Middle frontal gyrus (tissue), 1 donor: Measurements from ENCODE around the gene SCN3B.

Source experiments
- DNase-seq: peaks from one replicate; pipeline ENCODE4 v3.0.0-alpha.2; 2015; ENCODE audit warnings: low spot score; ENCODE audit errors: extremely low spot score

Gene SCN3B

DNA sequence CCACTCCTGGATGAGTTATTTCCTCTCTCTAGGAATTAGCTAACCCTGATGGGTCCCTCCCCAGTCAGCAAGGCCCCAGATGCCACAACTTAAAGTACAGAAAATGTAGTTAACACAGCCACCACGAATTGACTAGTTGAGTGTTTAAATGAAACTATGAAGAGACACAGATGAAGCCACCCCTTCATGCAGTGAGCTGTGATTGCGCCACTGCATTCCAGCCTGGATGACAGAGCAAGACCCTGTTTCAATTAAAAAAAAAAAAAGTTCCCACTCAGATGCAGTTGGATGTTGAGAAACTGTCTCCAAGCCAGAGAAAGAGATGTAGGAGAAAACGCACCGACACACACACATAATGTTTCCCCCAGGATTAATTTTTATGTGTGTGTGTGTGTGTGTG, 53.3 kb downstream of the SCN3B start:
- no peak for DNase-seq

DNA sequence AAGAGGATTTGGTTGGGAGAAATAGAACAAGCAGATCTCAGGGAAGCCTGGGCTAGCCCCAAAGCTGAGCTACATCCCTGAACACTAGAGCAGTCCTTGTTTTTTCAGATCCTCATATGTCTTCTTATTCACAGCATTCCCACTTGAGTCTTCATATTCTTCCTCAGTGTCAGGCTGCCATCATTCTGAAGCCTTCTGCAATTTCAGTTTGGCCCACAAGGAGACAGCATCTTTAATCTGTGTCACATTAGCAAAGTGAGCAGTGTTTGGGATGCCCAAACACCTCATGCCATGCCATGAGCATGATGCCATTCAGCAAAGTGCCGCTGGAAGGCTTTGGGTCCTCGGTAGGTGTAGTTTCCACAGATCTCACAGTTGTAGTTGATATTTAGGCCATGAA, 56.6 kb downstream of the SCN3B start:
- no peak for DNase-seq

DNA sequence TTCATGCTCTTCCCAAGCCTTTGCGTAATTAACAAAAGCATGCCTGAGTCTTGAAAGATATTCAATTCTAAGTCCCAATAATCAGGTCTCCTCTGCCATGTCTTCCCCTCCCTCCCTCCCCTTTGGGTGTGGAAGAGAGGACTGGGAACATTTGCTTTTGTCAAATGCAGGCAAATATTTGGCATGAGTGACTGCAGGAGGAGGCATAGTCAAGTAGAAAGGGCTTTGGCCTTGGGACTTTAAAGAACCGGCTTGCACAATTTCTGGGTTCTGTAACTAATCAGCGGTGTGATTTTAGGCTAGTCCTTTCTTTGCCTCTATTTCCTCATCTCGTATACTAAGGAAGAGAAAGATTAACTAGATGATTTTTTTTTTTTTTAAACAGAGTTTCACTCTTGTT, 59.5 kb downstream of the SCN3B start:
- DNase-seq = no peak

DNA sequence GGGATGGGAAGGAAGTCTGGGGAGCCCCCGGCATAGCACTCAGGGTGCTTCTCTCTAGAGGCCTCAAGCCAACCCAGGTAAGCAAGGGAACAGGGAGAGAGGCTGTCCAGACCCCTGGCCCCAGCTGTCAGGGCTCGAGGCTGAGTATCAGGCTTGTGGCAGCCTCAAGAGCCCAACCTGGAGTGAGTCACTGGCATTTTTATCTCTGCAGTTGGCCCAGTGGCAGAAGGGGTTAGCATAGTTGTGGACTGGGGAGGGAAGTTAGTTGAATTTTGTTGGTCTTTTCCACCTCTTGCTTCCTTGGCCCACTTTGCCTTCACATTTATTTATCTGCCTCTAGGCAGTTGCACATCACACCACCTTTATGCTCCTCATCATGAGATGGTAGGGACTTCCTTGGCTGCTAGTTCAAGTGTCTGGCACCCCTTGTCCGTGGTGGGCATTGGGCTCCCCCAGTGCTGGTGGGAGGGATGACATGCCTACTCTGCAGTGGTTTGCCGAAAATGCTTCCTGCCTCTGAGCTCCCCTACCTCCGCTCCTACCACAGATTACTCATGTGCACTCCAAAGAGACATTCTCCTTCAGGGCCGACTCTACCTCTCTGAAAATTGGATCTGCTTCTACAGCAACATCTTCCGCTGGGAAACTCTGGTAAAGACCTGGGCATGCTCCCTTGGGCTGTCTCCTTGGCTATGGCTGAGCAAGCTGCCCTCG, 60.1 kb downstream of the SCN3B start:
- DNase-seq = no peak

DNA sequence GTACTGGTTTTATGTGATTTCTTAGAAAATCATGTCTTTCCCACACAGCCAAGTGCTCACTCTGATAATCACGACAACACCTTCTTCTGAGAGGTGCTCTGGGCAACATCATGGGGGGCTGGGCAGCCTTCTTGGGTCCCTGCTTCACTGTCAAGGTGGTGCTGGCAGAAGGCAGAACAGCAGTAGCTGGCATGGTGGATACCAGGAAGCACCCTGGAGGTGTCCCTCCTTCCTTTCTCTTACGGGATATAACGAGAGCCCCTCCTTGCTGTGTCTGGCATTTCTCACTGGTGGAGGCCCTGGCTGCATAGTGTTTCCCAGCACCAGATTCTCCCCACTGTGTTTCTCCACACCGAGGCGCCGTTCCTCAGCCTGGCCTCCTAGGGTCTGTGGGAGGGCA, 60.9 kb downstream of the SCN3B start:
- no peak for DNase-seq

DNA sequence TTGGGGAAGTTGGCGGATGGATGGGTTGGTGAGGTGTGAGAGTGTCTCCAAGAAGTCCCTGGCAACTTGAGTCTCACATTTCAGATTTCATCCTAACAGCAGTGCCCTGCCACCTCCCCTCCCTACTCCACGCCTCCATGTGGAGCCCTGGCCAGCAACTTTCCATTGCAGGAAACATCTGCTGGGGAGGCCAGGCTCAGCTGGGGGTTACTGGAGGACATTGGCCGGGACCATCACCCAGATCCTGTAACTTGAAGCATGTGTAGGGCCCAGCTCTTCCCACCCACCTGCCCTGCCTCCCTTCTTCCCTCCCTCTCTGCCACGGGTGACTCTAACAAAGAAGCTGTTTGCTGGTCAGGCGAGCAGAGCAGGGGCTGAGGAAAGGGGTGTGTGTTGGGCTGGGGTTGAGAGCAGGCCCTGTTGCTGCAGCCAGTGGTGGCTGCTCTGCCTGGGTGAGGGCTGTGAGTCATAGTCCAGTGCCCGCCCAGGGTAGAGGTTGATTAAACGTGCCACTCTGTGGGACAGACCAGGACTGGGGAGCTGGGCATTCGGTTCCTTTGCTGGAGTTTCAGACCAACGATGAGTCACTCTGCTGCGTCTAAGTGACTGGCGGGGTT, 64.0 kb downstream of the SCN3B start:
- DNase-seq = no peak

DNA sequence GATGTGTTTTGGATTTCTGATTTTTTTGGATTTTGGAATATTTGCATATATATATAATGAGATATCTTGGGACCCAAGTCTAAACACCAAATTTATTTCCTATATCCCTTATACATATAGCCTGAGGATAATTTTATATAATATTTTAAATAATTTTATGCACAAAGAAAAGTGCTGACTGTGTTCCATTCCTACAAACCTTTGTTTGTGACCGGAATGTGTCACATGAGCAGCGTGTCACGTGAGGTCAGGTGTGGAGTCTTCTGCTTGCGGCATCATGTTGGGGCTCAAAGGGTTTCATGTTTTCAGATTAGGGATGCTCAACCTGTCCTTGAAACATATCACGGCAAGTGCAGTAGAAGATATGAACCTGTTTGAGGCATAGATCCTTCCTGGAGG, 65.6 kb downstream of the SCN3B start:
- DNase-seq = no peak

DNA sequence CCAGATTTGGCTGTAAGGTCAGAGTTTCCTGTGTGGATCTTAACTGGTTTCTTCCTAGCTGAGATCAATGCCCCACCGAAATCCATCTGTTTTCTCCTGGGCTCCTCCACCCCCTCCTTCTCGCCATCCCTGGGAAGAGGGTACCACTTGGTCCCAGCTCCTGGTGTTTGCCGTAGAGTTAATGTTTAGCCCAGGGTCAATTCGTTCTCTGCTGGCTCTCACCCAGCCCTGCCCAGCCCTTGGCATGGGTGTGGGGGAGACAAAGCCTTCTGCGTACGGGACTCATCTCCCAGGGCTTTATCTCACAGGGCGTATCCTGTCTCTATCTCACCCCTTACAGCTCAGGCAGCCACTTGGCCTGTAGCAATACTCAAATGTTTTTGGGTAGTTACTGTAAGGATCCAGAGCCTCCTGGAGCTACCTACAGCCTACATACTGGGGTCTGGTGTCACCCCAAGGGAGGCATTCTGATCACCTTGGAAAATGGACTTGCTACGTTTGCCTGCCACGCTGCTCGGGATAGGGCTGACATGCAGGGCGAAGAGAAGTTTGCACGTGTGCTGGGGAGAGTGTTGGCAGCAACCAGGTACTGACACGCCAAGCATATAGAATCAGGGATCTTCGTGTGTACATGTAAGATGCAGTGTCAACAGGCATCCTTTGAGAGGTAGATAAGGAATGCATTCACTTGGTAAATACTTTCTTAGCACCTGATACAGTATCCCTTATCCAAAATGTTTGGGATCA, 66.1 kb downstream of the SCN3B start:
- no peak for DNase-seq

DNA sequence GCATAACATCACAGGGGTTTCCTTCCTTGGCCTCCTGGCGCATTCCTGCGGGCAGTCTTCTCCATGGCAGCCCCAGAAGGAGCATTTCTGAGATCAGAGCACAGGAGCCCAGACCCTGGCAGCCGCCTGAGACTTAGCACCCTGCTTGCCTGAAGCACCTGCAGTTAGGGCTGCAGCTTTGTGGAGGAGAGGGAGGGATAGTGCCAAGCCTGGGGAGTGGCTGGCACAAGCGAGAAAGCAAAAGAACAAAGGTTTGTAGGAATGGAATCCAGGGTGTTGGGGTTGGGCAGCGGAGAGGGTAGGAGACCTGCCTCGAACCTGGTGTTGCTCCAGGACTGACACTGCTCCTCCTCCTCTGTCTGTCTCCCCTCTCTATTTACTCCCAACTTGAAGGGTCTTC, 66.9 kb downstream of the SCN3B start:
- DNase-seq = no peak

DNA sequence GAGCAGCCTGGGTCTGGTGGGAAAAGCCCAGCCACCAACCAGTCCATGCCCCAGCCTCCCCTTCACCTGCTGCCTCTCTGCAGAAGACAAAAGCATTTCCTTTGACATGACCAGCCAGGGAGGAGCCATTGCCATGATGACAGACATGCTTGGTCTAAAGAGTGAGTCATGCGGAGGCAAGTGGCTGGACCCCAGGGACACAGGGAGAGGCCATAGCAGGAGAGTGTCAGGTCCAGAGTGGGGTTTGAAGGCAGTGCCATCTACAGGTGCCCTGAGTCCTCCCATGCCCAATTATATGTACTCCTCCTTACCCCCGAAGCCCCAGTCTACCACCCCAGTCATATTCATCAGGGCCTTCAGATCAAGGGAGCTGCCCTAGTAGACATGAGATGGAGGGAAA, 67.4 kb downstream of the SCN3B start:
- no peak for DNase-seq

DNA sequence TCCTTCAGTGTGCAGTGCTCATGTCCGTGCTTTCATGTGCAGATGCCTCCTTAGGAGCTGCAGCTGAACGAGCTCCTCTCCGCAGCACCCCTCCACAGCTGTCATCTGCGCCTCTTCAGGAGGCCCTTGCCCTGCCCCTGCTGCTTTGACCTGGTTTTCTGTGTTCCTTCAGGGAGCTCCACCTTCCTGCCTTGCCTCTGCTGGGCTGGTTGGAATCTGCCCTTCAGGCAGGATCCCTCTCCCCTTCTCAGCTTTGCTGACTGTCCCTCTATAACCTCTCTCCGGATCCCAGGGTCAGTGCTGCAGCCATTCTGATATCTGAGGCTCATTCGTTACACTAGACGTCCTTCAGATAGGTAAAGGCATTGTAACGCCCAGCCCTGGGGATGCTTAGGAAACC, 67.9 kb downstream of the SCN3B start:
- no peak for DNase-seq

DNA sequence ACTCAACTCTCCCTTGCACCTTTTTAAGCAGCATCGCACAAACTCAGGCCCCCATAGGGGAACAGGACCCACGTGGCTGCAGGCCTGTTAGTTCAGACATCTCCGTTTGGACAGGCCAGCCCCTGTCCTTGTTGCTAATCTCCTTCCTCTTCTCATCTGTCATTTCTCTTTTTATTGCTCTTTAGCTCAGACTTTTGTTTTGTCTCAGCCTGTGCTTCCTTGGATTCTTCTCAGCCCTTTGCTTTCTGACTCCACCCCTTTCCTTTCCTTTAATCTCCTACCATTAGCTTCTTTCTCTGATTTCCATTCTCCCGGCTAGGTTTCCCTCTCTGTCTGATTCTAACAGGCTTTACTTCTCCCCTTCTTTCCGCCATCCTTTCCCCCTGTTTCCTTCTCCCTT, 68.7 kb downstream of the SCN3B start:
- no peak for DNase-seq

DNA sequence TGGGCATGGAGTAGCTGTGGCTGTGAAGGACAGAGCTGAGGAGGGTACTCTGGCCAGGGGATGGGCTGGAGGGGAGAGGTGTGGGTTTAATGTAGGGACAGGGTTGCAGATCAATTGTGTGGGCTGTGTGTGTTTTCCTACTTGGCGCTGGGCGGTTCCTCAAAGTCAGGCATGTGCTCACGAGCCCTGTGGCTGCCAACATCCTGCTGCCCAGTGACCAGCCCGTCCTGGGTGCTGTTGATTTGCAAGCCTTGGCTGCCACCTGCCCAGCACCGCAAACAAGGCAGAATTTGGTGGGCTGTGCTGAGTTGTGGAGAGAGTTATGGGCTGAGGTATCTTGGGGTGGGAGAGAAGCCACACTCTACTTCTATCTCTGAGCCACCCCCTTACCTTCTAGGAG, 69.2 kb downstream of the SCN3B start:
- DNase-seq = no peak

DNA sequence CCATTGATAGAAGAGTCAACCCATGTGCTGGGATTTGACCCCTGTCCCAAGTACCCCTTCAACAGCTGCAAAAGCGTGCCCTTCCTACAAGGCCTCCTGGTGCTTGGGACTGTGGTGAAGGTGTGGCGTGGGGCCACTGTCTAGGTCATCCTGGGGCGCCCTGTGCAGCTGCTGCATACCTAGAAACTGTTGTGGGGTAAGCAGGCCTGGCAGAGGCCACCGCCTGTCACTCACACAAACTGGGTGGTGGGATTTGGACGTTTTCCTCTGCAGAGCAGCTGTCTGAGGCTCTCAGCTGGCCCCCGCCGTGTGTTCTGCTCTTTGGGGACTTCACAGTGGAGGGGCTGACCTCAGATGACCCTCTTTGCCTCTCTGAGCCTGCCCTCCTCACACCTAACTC, 69.7 kb downstream of the SCN3B start:
- DNase-seq = no peak

DNA sequence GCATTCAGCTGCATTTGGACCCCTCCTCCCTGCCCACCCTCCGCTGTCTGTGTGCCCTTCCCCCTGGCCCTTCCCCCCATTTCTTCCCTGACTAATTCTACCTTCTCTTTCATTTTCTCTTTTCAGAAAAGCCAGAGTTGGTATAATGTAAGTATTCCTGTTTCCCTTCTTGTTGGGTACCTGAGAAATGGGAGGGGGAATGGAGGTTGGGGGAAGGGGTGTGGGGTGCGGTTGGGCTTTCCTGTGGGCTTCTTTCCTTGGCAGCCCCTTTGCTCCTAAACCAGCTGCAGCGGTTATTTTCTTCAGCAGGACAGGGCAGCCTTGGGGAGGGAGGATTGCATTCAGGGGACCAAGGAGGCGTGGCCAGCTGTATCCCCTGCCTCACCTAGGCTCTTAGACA, 70.2 kb downstream of the SCN3B start:
- no peak for DNase-seq

DNA sequence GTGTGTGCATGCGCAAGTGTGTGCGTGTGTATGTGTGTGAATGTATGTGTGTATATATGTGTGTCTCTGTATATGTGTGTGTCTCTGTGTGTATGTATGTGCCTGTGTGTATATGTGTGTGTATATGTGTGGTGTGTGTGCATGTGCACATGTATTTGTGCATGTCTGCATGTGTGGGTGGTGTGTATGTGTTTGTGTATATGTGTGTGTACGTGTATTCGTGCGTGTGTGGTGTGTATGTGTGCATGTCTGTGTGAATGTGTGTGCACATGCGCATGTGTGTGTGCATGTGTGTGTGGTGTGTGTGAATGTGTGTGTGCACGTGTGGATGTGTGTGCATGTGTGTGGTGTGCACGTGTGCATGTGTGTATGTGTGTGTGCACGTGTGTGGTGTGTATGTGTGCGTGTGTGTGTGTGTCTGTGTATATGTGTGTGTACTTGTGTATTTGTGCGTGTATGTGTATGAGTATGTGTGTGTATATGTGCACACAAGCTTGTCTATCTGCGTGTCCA, 71.4 kb downstream of the SCN3B start:
- DNase-seq = no peak

DNA sequence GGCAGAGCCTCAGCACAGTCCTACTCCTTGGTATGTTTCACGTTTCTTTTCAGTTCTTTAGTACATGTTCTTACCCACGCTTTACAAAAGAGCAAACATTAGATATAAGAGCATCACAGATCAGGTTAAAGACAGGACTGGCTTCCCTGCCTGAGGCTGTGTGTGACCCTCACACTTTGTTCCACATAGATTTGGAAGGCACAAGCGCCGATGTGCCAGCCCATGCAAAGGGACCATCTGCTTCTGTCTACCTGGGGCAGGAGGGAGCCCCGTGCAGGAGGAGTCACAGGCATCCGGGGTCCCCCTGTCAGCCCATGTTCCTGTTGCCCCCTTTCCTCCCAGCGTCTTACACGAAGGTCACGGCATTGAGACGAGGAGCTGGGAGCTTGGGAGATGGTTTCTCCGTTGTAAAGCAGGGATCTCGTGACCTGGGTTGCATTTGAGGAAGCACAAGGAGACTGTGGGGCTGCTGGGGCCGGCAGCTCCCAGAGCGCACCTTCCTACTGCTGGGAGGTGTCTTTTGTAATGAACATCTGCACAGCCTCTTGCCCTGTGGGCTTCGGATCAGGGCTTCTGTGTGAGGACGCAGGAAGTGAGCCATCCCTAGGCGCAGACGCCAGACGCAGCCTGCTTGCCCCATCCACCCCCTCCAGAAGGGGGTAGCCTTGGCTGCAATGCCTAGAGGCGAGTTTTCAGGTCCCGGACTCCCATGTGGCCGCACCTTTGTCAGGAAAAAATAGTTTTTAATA, 72.6 kb downstream of the SCN3B start:
- no peak for DNase-seq

DNA sequence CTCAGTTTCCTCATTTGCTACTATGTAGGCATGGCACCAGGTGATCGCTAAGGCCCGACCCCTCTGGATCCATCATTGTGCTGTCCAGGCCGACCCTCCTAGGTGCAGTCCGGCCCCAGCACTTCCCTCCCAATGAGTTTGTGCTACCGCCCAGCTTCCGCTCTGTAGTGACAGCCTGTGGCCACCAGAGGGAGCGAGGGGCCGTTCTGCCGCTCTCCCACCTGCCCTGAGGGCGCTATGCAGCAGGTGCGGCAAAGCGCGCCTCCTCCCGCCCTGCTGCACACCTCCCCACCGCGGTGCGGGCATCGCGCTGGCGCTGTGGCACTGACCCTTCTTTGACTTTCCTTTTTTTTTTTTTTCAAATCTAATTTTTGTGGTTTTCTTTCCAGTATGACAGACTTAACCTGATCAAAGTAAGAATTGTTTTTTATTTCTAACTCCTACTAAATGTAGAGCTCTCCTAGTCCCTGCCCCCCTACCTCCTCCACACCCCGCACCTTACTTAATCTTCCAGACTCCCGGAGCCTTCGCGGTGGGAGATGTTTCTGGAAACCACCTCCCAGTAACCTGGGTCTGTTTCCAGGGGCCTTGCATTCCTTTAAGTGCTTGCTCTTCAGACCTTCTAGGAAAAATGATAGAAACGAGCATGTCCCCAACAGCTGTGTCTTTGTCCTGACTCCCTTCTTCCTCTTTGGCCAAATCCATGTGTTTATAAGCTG, 73.7 kb downstream of the SCN3B start:
- DNase-seq = no peak

DNA sequence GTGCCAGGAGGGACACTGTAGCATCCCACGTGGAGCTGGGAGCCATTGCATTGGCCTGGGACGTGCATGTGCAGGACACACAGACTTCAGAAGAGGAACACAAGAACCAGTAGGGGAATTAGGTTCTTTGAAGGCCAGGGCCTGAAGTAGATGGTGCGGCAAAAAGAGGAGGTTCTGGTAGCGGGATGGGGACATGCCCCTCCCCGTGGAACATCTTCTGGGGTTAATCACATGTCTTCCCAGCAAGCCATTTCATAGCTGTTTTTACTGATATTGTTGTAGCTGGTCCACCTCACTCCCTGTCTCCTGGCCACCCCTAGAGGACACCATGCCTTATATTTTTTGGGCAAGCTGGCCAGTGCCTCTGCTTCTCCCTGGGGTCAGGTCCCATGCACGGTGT, 74.3 kb downstream of the SCN3B start:
- no peak for DNase-seq

DNA sequence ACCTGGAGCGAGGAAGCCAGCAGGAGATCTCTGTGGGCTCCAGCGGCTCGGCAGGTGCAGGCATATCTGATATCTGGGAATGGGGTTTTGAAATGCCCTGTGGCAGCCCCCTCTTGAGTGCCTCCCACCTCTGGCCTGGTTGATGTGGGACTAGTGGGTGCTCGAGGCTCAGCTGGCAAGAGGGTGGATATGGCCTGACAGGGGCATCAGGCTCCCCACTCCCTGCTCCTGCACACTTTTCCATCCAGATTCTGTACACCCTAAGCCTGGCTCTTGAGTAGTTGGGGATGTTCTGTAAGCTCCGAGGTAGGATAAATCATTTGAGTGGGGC, 75.0 kb downstream of the SCN3B start:
- no peak for DNase-seq
